A549 (cell line): ENCODE data around the gene ABCC9. TPM values are rescaled to one million over a fixed set of nuclear protein-coding genes. Genes with fewer than 3 reads are reported as not detected.

Experiments used
- ATAC-seq, 2 experiments: fragments of 200-7000 bp in 1 of 2; fragments of >200 bp in 1 of 2; cut with Nextera tagmentation in 1 of 2; cut with Tn5 transposase in 1 of 2; 3 replicates each; pipeline versions ENCODE4 v1.8.0 to v1.9.1; 2018 to 2020; ENCODE audit warnings: mild to moderate bottlenecking in 1 of 2, moderate library complexity in 1 of 2
- CTCF ChIA-PET: fragments of 300-600 bp; sonication (Branson Sonifier 250); formaldehyde crosslinking; extraction: SDS; loops from one replicate; lab custom pipeline; 2021; ENCODE audit warnings: antibody characterized with exemption, inconsistent platforms; lab: Yijun Ruan, JAX
- POLR2A ChIA-PET: fragments of 350-600 bp; formaldehyde crosslinking; extraction: SDS; loops from one replicate; lab custom pipeline; 2021; ENCODE audit warnings: antibody characterized with exemption, inconsistent platforms; lab: Yijun Ruan, JAX
- DNase-seq, 2 experiments: peaks; one replicate each; pipeline versions ENCODE4 v3.0.0 to v3.0.0-alpha.2; 2011 to 2016; ENCODE audit warnings: low read depth in 1 of 2, low spot score in 1 of 2
- FAIRE-seq: peaks from 2 replicates; lab custom pipeline; 2011; peaks lifted over from hg19 to GRCh38; lab: Jason Lieb, UNC
- H3K27ac ChIP-seq, 2 experiments: fragments of >200 bp; sonication (Bioruptor Twin); formaldehyde crosslinking; 3 replicates each; pipeline ENCODE4 v1.5.1; 2016 to 2017
- H3K4me1 ChIP-seq: fragments of >200 bp; sonication (Bioruptor Twin); formaldehyde crosslinking; 3 replicates; pipeline ENCODE4 v1.6.1; 2016
- H3K4me2 ChIP-seq: fragments of >200 bp; sonication (Bioruptor Twin); formaldehyde crosslinking; 3 replicates; pipeline ENCODE4 v1.6.1; 2016
- H3K4me3 ChIP-seq: fragments of >200 bp; sonication (Bioruptor Twin); formaldehyde crosslinking; 3 replicates; pipeline ENCODE4 v1.5.1; 2016
- H3K9me3 ChIP-seq: fragments of >200 bp; sonication (Bioruptor Twin); formaldehyde crosslinking; 3 replicates; pipeline ENCODE4 v1.6.1; 2016
- ATOH8 ChIP-seq: fragments of 250-450 bp; sonication (Bioruptor Pico); IDR thresholded peaks from 2 replicates; pipeline ENCODE4 v1.5.0; 2020; ENCODE audit warnings: low read depth, mild to moderate bottlenecking, moderate library complexity
- CBX2 ChIP-seq: fragments of 200-600 bp; sonication (generic); IDR thresholded peaks from 2 replicates; pipeline ENCODE4 v1.6.1; 2016; ENCODE audit warnings: low read depth, mild to moderate bottlenecking, borderline replicate concordance
- CEBPB ChIP-seq, 2 experiments: fragments of >200 bp in 1 of 2; sonication (Bioruptor Twin) in 1 of 2; formaldehyde crosslinking in 1 of 2; IDR thresholded peaks; 2 replicates each; pipeline ENCODE4 v1.6.1; 2012 to 2016
- MAFK ChIP-seq: fragments of 450-650 bp; IDR thresholded peaks from 2 replicates; pipeline ENCODE4 v1.6.1; 2014; ENCODE audit not compliant: partially characterized antibody
- NFE2L2 ChIP-seq: fragments of 150-350 bp; conservative IDR thresholded peaks from 2 replicates; pipeline ENCODE4 v1.6.1; 2014; ENCODE audit warnings: low read length
- NR3C1 ChIP-seq: fragments of >200 bp; sonication (Bioruptor Twin); formaldehyde crosslinking; IDR thresholded peaks from 3 replicates; pipeline ENCODE4 v1.6.1; 2017
- POLR2AphosphoS2 ChIP-seq: conservative IDR thresholded peaks from 2 replicates; pipeline ENCODE4 v1.6.1; 2012; ENCODE audit warnings: low read length, improper control_type of control experiment, inconsistent platforms
- RAD21 ChIP-seq, 2 experiments: fragments of >200 bp in 1 of 2; sonication (Bioruptor Twin) in 1 of 2; formaldehyde crosslinking in 1 of 2; IDR thresholded peaks in 1 of 2; conservative IDR thresholded peaks in 1 of 2; 2 replicates in 1 of 2; 3 replicates in 1 of 2; pipeline ENCODE4 v1.6.1; 2012 to 2018; ENCODE audit warnings: inconsistent platforms in 1 of 2
- RARB ChIP-seq: fragments of 250-450 bp; sonication (Bioruptor Pico); IDR thresholded peaks from 2 replicates; pipeline ENCODE4 v1.8.0; 2021; ENCODE audit warnings: mild to moderate bottlenecking, moderate library complexity
- WGBS: methylation state at CpG from one replicate; pipeline ENCODE4 v1.1.6; 2017; ENCODE audit errors: missing lambda C conversion rate; 5-methylcytosine and 5-hydroxymethylcytosine counted together
- polyA plus RNA-seq, 4 experiments: library from polyadenylated mRNA; depleted of rRNA in 3 of 4; stranded (reverse); fragments of >200 nt; fragmentation: RNase III in 1 of 4; extraction: RNeasy Plus Mini Kit Qiagen cat#74134 plus additional on column Dnase treatment in 1 of 4; gene quantifications; 2 replicates in 3 of 4; 3 replicates in 1 of 4; pipeline ENCODE4 v1.2.3, GENCODE V29; 2011 to 2017
- small RNA-seq, 6 experiments: library from RNA; depleted of rRNA; stranded (forward); fragments of <200 nt; gene quantifications; one replicate each; pipeline ENCODE3, GENCODE V24; 2012

The ABCC9 gene
- polyA plus RNA-seq, 2 of the 4 experiments (the other 2 are of a cell fraction), result 0.01 TPM; not detected in 1

DNA sequence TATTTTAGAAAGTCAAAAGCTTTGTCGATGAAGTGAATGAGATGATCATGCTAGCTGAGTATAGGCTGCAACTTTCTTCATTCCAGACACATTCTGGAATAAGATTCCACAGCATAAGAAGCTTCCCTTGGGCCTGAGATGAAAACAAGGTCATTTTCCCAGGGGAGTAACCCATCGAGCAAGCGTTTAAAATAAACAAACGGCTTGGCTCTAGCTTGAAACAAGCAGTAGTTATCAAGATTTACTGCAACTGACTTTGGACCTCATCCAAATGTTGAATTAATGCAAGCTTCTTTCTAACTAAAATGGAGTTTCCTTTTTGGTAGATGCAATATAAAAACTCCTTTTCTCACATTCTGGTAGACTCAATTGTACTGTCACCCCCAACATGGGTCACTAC lies 189.7 kb downstream of the ABCC9 start:
- no peak for FAIRE-seq

More for the DNA sequence above, 189.7 kb downstream of the ABCC9 start:
- ChIA-PET POLR2A (no interaction called here), CTCF (interaction anchor here (1.0 to 1.8 kb wide), 2 partner anchors 15 to 72 kb away, joined by 4 read pairs; no protein-coding TSS in a partner anchor)
- no peak overlapping the region for H3K4me2 ChIP-seq
- ATAC-seq, result no peak
- no peaks in the 10 kb centered on the region for H3K9me3 ChIP-seq
- no peak overlapping the region for H3K4me3 ChIP-seq
- H3K27ac ChIP-seq, result no peak overlapping the region
- WGBS, result 26% methylated on average over 4 of the region's 4 CpGs
- H3K4me1 ChIP-seq, result no peaks in the 10 kb centered on the region
- DNase-seq, result no peak
- TF ChIP-seq RAD21 (conservative IDR thresholded peaks at IDR 0.05 in 1 of 2, IDR thresholded peaks at IDR 0.05 in 1 of 2) (no peak), CEBPB (IDR thresholded peaks at IDR 0.05) (no peak), MAFK (no peak), CBX2 (no peak), NR3C1 (no peak), NFE2L2 (no peak), ATOH8 (CRISPR knock-in tag) (no peak), POLR2AphosphoS2 (no peak), RARB (CRISPR knock-in tag) (no peak)

Small RNA genes lying within 50 kb of the gene (small RNA-seq; reads per million reads assigned to genes)
- gene AC008250.2, result 0 reads per million in 6 experiments

Other genes with a start within 250 kb of the ABCC9 start
- 0.67 and 0.73 TPM in 2 replicates for gene KCNJ8, start 166.7 kb downstream of the ABCC9 start, polyA plus RNA-seq (2011; rRNA removed)
- 0.60 to 0.79 TPM (median 0.68 TPM) in 3 replicates for gene KCNJ8, start 166.7 kb downstream of the ABCC9 start, polyA plus RNA-seq (2017; fragmentation: RNase III; extraction: RNeasy Plus Mini Kit Qiagen cat#74134 plus additional on column Dnase treatment)
- gene CMAS, start 104.8 kb upstream of the ABCC9 start, polyA plus RNA-seq (2011; rRNA removed), result 63.4 and 68.2 TPM in 2 replicates
- 45.3 to 47.1 TPM (median 46.7 TPM) in 3 replicates for gene CMAS, start 104.8 kb upstream of the ABCC9 start, polyA plus RNA-seq (2017; fragmentation: RNase III; extraction: RNeasy Plus Mini Kit Qiagen cat#74134 plus additional on column Dnase treatment)